ENCODE data around the gene MYH6. TPM values are rescaled to one million over a fixed set of nuclear protein-coding genes. Genes with fewer than 3 reads are reported as not detected.
"Not testable (repeated sequence)": the region's sequence is repeated elsewhere in the genome, so short reads cannot be mapped to it uniquely, and the experiment has no call there.

MYH6 gene
- total RNA-seq (2014; rRNA removed; shearing (Covaris generic); ENCODE audit: low replicate concordance), result not detected in 2 replicates

GRCh38 chr14:23407516-23408306 is at the start of gene MYH6:
Gene MYH6, minus strand, starts transcription at chr14:23408273. Its CDS starts 1,050 bp downstream, at chr14:23407223.
- no peak within 1 kb of the TSS for H3K9ac ChIP-seq (ENCODE audit: low read length)
- H3K79me2 ChIP-seq (ENCODE audit: low read length), result no peaks in the 10 kb centered on the region
- H3K4me2 ChIP-seq (ENCODE audit: low read depth, low read length, poor library complexity, severe bottlenecking), result no peak within 1 kb of the TSS
- H3K9me2 ChIP-seq (replicated peaks; ENCODE audit: insufficient read depth, low read length), result no peaks in the 10 kb centered on the region
- H3K9me3 ChIP-seq (ENCODE audit: low read length), result no peaks in the 10 kb centered on the region
- peaks cover 19% of the 10 kb centered on the region for H3K4me1 ChIP-seq (ENCODE audit: low read length)
- no peak within 1 kb of the TSS for H2AFZ ChIP-seq (ENCODE audit: low read length)
- no peaks in the 10 kb centered on the region for H3K27me3 ChIP-seq (ENCODE audit: low read length)
- no peak within 1 kb of the TSS for H3K4me3 ChIP-seq (ENCODE audit: low read length)
- no peaks in the 10 kb centered on the region for H3K36me3 ChIP-seq (ENCODE audit: insufficient read depth, low read length)
- H3K27ac ChIP-seq (ENCODE audit: low read length), result no peak within 1 kb of the TSS
- peaks cover 5% of the 10 kb centered on the region; the same call in 1 of the 2 replicates for H4K20me1 ChIP-seq (ENCODE audit: insufficient read depth, low read depth, low read length)
- DNase-seq, result no peak

DNA sequence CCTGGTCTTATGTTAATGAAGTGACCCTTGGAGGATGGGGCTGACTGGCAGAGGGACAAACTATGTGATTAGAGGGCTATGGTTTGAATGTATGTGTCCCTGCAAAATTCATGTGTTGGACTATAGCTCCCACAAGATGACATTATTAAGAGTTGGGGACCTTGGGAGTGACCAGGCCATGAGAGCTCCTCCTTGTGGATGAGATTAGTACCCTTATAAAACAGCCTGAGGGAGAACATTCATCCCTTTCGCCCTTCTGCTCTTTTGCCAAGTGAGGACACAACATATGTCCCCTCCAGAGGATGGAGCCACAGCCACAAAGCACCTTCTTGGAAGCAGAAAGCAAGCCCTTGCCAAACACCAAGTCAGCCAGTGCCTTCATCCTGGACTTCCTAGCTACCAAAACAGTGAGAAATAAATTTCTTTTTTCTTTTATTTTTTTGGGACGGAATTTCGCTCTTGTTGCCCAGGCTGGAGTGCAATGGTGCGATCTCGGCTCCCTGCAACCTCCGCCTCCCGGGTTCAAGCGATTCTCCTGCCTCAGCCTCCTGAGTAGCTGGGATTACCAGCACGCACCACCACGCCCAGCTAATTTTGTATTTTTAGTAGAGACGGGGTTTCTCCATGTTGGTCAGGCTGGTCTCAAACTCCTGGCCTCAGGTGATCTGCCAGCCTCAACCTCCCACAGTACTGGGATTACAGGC is 49.0 kb upstream of the MYH6 start:
- H3K9me2 ChIP-seq (replicated peaks; ENCODE audit: insufficient read depth, low read length); H3K4me3 ChIP-seq (ENCODE audit: low read length); H3K27ac ChIP-seq (ENCODE audit: low read length); H3K4me2 ChIP-seq (ENCODE audit: low read depth, low read length, poor library complexity, severe bottlenecking); H3K9me3 ChIP-seq (ENCODE audit: low read length); H3K4me1 ChIP-seq (ENCODE audit: low read length); H3K79me2 ChIP-seq (ENCODE audit: low read length); H3K36me3 ChIP-seq (ENCODE audit: insufficient read depth, low read length); H3K27me3 ChIP-seq (ENCODE audit: low read length); H4K20me1 ChIP-seq (ENCODE audit: insufficient read depth, low read depth, low read length); H3K9ac ChIP-seq (ENCODE audit: low read length); H2AFZ ChIP-seq (ENCODE audit: low read length): not testable (repeated sequence)
- peak; percentile 52 for DNase-seq

GRCh38 chr14:23454445-23454856 is 46.4 kb upstream of the MYH6 start:
- Histone ChIP-seq H2AFZ (ENCODE audit: low read length) (no peak overlapping the region), H3K4me2 (ENCODE audit: low read depth, low read length, poor library complexity, severe bottlenecking) (no peak overlapping the region), H3K9me2 (replicated peaks; ENCODE audit: insufficient read depth, low read length) (no peaks in the 10 kb centered on the region), H3K4me1 (ENCODE audit: low read length) (no peaks in the 10 kb centered on the region), H3K79me2 (ENCODE audit: low read length) (no peaks in the 10 kb centered on the region), H3K9me3 (ENCODE audit: low read length) (no peaks in the 10 kb centered on the region; the same call in 1 of the 2 replicates), H3K9ac (ENCODE audit: low read length) (no peak overlapping the region), H3K27ac (ENCODE audit: low read length) (no peak overlapping the region), H3K27me3 (ENCODE audit: low read length) (no peaks in the 10 kb centered on the region), H4K20me1 (ENCODE audit: insufficient read depth, low read depth, low read length) (no peaks in the 10 kb centered on the region), H3K36me3 (ENCODE audit: insufficient read depth, low read length) (no peaks in the 10 kb centered on the region), H3K4me3 (ENCODE audit: low read length) (no peak overlapping the region)
- DNase-seq, result no peak

GRCh38 chr14:23452237-23452636 is 44.2 kb upstream of the MYH6 start:
- H4K20me1 ChIP-seq (ENCODE audit: insufficient read depth, low read depth, low read length), result no peaks in the 10 kb centered on the region
- no peaks in the 10 kb centered on the region for H3K27me3 ChIP-seq (ENCODE audit: low read length)
- no peak overlapping the region for H2AFZ ChIP-seq (ENCODE audit: low read length)
- H3K79me2 ChIP-seq (ENCODE audit: low read length), result no peaks in the 10 kb centered on the region
- no peak for DNase-seq
- no peaks in the 10 kb centered on the region for H3K4me1 ChIP-seq (ENCODE audit: low read length)
- no peaks in the 10 kb centered on the region; the same call in 1 of the 2 replicates for H3K9me3 ChIP-seq (ENCODE audit: low read length)
- no peak overlapping the region for H3K4me2 ChIP-seq (ENCODE audit: low read depth, low read length, poor library complexity, severe bottlenecking)
- H3K4me3 ChIP-seq (ENCODE audit: low read length), result no peak overlapping the region
- H3K9me2 ChIP-seq (replicated peaks; ENCODE audit: insufficient read depth, low read length), result no peaks in the 10 kb centered on the region
- H3K9ac ChIP-seq (ENCODE audit: low read length), result no peak overlapping the region
- no peak overlapping the region for H3K27ac ChIP-seq (ENCODE audit: low read length)
- H3K36me3 ChIP-seq (ENCODE audit: insufficient read depth, low read length), result no peaks in the 10 kb centered on the region

DNA sequence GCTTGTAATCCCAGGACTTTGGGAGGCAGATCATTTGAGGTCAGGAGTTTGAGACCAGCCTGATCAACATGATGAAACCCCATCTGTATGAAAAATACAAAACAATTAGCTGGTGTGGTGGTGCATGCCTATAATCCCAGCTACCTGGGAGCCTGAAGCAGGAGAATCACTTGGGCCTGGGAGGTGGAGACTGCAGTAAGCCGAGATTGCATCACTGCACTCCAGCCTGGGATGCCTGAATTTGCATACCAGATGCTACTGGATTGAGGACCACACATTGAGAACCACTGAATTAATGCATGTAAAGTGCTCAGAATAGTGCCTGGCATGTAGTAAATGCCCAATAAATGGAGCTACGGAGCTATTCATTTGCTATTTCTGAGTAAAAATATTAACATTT is 42.3 kb upstream of the MYH6 start:
- no peaks in the 10 kb centered on the region for H4K20me1 ChIP-seq (ENCODE audit: insufficient read depth, low read depth, low read length)
- DNase-seq, result no peak
- H3K9me3 ChIP-seq (ENCODE audit: low read length), result no peaks in the 10 kb centered on the region; the same call in 1 of the 2 replicates
- no peak overlapping the region for H3K4me3 ChIP-seq (ENCODE audit: low read length)
- H3K4me2 ChIP-seq (ENCODE audit: low read depth, low read length, poor library complexity, severe bottlenecking), result no peak overlapping the region
- no peak overlapping the region for H2AFZ ChIP-seq (ENCODE audit: low read length)
- no peak overlapping the region for H3K9ac ChIP-seq (ENCODE audit: low read length)
- H3K36me3 ChIP-seq (ENCODE audit: insufficient read depth, low read length), result no peaks in the 10 kb centered on the region
- H3K9me2 ChIP-seq (replicated peaks; ENCODE audit: insufficient read depth, low read length), result no peaks in the 10 kb centered on the region
- H3K27ac ChIP-seq (ENCODE audit: low read length), result no peak overlapping the region
- H3K27me3 ChIP-seq (ENCODE audit: low read length), result no peaks in the 10 kb centered on the region
- H3K4me1 ChIP-seq (ENCODE audit: low read length), result no peaks in the 10 kb centered on the region
- H3K79me2 ChIP-seq (ENCODE audit: low read length), result no peaks in the 10 kb centered on the region

DNA sequence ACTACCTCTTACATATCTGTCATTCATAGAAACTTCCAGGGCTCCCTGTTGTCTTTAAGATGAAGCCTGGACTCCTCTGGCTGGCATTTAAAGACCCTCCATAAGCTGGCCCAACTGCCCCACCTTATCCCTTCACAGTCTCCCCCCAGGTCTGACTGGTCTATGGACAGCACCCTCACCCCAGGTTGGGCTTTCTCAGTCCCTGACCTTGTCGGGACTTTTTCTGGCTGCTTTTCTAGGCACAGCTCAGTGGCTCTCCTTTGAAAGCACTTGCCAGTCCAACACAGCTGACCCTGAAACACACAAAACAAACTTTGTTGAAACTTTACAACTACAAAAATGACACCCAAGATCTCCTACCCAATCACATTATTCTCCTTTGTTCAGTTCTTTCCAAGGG is 41.2 kb upstream of the MYH6 start:
- no peaks in the 10 kb centered on the region for H3K36me3 ChIP-seq (ENCODE audit: insufficient read depth, low read length)

GRCh38 chr14:23447361-23448350 is 39.6 kb upstream of the MYH6 start:
- Histone ChIP-seq H2AFZ (ENCODE audit: low read length) (no peak overlapping the region), H3K4me3 (ENCODE audit: low read length) (no peak overlapping the region), H3K9ac (ENCODE audit: low read length) (no peak overlapping the region), H3K79me2 (ENCODE audit: low read length) (no peaks in the 10 kb centered on the region), H3K4me1 (ENCODE audit: low read length) (no peaks in the 10 kb centered on the region), H4K20me1 (ENCODE audit: insufficient read depth, low read depth, low read length) (no peaks in the 10 kb centered on the region), H3K9me3 (ENCODE audit: low read length) (no peaks in the 10 kb centered on the region; the same call in 1 of the 2 replicates), H3K4me2 (ENCODE audit: low read depth, low read length, poor library complexity, severe bottlenecking) (no peak overlapping the region), H3K27ac (ENCODE audit: low read length) (no peak overlapping the region), H3K9me2 (replicated peaks; ENCODE audit: insufficient read depth, low read length) (no peaks in the 10 kb centered on the region), H3K27me3 (ENCODE audit: low read length) (no peaks in the 10 kb centered on the region), H3K36me3 (ENCODE audit: insufficient read depth, low read length) (no peaks in the 10 kb centered on the region)
- no peak for DNase-seq

More for the DNA sequence above, 41.2 kb upstream of the MYH6 start:
- Histone ChIP-seq H3K4me3 (ENCODE audit: low read length) (no peak overlapping the region), H3K27me3 (ENCODE audit: low read length) (no peaks in the 10 kb centered on the region), H3K9me2 (replicated peaks; ENCODE audit: insufficient read depth, low read length) (no peaks in the 10 kb centered on the region), H3K9ac (ENCODE audit: low read length) (no peak overlapping the region), H3K27ac (ENCODE audit: low read length) (no peak overlapping the region), H4K20me1 (ENCODE audit: insufficient read depth, low read depth, low read length) (no peaks in the 10 kb centered on the region), H3K4me2 (ENCODE audit: low read depth, low read length, poor library complexity, severe bottlenecking) (no peak overlapping the region), H2AFZ (ENCODE audit: low read length) (no peak overlapping the region), H3K79me2 (ENCODE audit: low read length) (no peaks in the 10 kb centered on the region), H3K4me1 (ENCODE audit: low read length) (no peaks in the 10 kb centered on the region), H3K9me3 (ENCODE audit: low read length) (no peaks in the 10 kb centered on the region; the same call in 1 of the 2 replicates)
- no peak for DNase-seq

Measured in Karpas-422 (cell line).